Measurements from ENCODE around the gene ZNF254. TPM values are rescaled to one million over a fixed set of nuclear protein-coding genes. Genes with fewer than 3 reads are reported as not detected.
"Not testable (repeated sequence)": the region's sequence is repeated elsewhere in the genome, so short reads cannot be mapped to it uniquely, and the experiment has no call there.

The ZNF254 gene
- total RNA-seq, 4 donors from 2014 or later = 6.1 to 18.3 (median 8.8) TPM

GRCh38 chr19:24099829-24100228 is 12.8 kb downstream of the ZNF254 start:
- no peak for DNase-seq
- Histone ChIP-seq H3K4me1 (peaks cover 0 to 8% (median 0%) of the 10 kb centered on the region in 3 donors), H3K4me3 (no peak overlapping the region), H3K36me3 (peaks cover 0 to 60% (median 0%) of the 10 kb centered on the region in 3 donors), H3K9me3 (peaks cover 0 to 22% (median 0%) of the 10 kb centered on the region in 3 donors), H3K27me3 (no peaks in the 10 kb centered on the region), H3K27ac (no peak overlapping the region)
- intact Hi-C loops (cut with DNase I) = no loop called here
- no peak for TF ChIP-seq POLR2A (IDR thresholded peaks at IDR 0.05)
- TF ChIP-seq CTCF (IDR thresholded peaks at IDR 0.05) = no peak

GRCh38 chr19:24100597-24100996 is 13.6 kb downstream of the ZNF254 start:
- intact Hi-C loops (cut with DNase I); H3K27me3 ChIP-seq; H3K4me1 ChIP-seq; H3K27ac ChIP-seq; H3K4me3 ChIP-seq; DNase-seq: not testable (repeated sequence)
- peaks cover 0 to 67% (median 0%) of the 10 kb centered on the region in 3 donors for H3K36me3 ChIP-seq
- WGBS, 2 donors = 90 to 94% methylated on average over 2 of the region's 2 CpGs
- H3K9me3 ChIP-seq = peaks cover 0 to 20% (median 0%) of the 10 kb centered on the region in 3 donors

GRCh38 chr19:24101459-24102115 is 14.6 kb downstream of the ZNF254 start:
- H3K4me3 ChIP-seq = no peak overlapping the region
- H3K27ac ChIP-seq = no peak overlapping the region
- 89 to 90% methylated on average over 2 of the region's 2 CpGs for WGBS, 2 donors
- H3K9me3 ChIP-seq = peaks cover 0 to 14% (median 0%) of the 10 kb centered on the region in 3 donors
- peaks cover 0 to 4% (median 0%) of the 10 kb centered on the region in 3 donors for H3K4me1 ChIP-seq
- no peak for TF ChIP-seq CTCF (IDR thresholded peaks at IDR 0.05)
- TF ChIP-seq POLR2A (IDR thresholded peaks at IDR 0.05) = no peak
- intact Hi-C loops (cut with DNase I) = no loop called here
- H3K27me3 ChIP-seq = no peaks in the 10 kb centered on the region
- H3K36me3 ChIP-seq = peaks cover 0 to 73% (median 0%) of the 10 kb centered on the region in 3 donors
- no peak for DNase-seq

- Histone ChIP-seq H3K4me3 (no peak overlapping the region), H3K4me1 (no peaks in the 10 kb centered on the region), H3K27ac (no peak overlapping the region), H3K27me3 (no peaks in the 10 kb centered on the region), H3K9me3 (peaks cover 9 to 97% (median 81%) of the 10 kb centered on the region in 3 donors), H3K36me3 (peaks cover 6 to 68% (median 9%) of the 10 kb centered on the region in 3 donors)
- intact Hi-C loops (cut with DNase I) = no loop called here
- DNase-seq = no peak
- 96 to 97% methylated on average over 3 of the region's 3 CpGs for WGBS, 2 donors
- TF ChIP-seq CTCF (IDR thresholded peaks at IDR 0.05) (no peak), POLR2A (IDR thresholded peaks at IDR 0.05) (no peak)
Measured at GRCh38 chr19:24127601-24128000, 40.6 kb downstream of the ZNF254 start.

GRCh38 chr19:24140099-24140498 is 53.1 kb downstream of the ZNF254 start:
- peaks cover 0 to 91% (median 72%) of the 10 kb centered on the region in 3 donors for H3K9me3 ChIP-seq
- no peaks in the 10 kb centered on the region for H3K4me1 ChIP-seq
- TF ChIP-seq POLR2A (IDR thresholded peaks at IDR 0.05) = no peak
- no peak for TF ChIP-seq CTCF (IDR thresholded peaks at IDR 0.05)
- no peak for DNase-seq
- no peak overlapping the region for H3K27ac ChIP-seq
- intact Hi-C loops (cut with DNase I) = no loop called here
- 70 to 74% methylated on average over 3 of the region's 3 CpGs for WGBS, 2 donors
- H3K27me3 ChIP-seq = no peaks in the 10 kb centered on the region
- peaks cover 0 to 41% (median 8%) of the 10 kb centered on the region in 3 donors for H3K36me3 ChIP-seq
- no peak overlapping the region for H3K4me3 ChIP-seq

Measured in esophagus squamous epithelium (tissue), 5 donors.